Heart left ventricle (tissue), 13 donors: ENCODE measurements around the gene PDZD11.

Source experiments
- CTCF ChIP-seq, 12 donors: fragments of 200-600 bp; sonication (generic) in 4 of 12; IDR thresholded peaks; one replicate each; pipeline versions ENCODE4 v1.5.0 to v1.8.0; 2018 to 2022; ENCODE audit warnings: antibody characterized with exemption in 12 of 12, mild to moderate bottlenecking in 5 of 12
- POLR2A ChIP-seq, 2 donors: fragments of 450-650 bp; IDR thresholded peaks; one replicate each; pipeline ENCODE4 v1.6.1; 2017; ENCODE audit warnings: antibody characterized with exemption in 2 of 2, mild to moderate bottlenecking in 2 of 2, moderate library complexity in 2 of 2
- donor health status: ischemic (EF 13 %, LVEDD 7.1; RV severe dilation, severe dysfunction).
- donor health status: DM: no; HTN: yes; CAD: no.
- donor health status: DM: no; HTN: no; CAD: no.
- donor health status: ischemic (EF 25% LVEDD 6.9; RV normal size, moderate dysfunction).
- donor health status: ischemic (EF 25% LVEDD 5.7; RV mildly dilated, moderate dysfunction).
- donor health status: ischemic (EF 35%, LVEDD 5.7; RV mildly dilated, moderate dysfunction).
- donor health status: nonischemic (EF 11% LVEDD 7.7; RV severe dilation, severe dysfunction).
- donor health status: DM: yes; HTN: yes; CAD: no.
- donor health status: PGD.
- donor health status: ischemic (EF 29% LVEDD 5.4; RV normal size, mild dysfunction).
- donor health status: nonischemic (EF 23%, LVEDD 6.1; RV moderate dilation, normal function).

DNA sequence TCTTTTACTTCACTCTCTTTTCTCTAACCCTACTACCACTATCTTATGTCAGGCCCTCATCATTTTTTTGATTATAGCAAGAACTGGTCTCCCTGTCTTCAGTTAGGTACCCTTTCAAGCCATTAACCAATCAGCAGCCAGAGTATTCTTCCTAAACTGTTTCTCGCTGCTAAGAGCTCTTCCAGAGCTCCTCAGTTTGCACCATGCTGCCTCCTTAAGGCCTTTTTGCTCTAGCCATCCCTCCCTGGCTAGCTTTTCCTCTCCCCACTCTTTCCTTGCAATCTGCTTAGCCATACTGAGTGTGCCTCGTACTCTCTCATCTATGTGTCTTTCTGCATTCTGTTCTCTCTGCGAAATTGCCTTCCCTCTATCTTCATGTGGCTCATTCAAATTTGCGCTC, 33.1 kb upstream of the PDZD11 start:
- TF ChIP-seq POLR2A (IDR thresholded peaks at IDR 0.05) (no peak), CTCF (IDR thresholded peaks at IDR 0.05) (no peak)
